ENCODE data around the gene ALCAM.

- TF ChIP-seq, protein P1, sequence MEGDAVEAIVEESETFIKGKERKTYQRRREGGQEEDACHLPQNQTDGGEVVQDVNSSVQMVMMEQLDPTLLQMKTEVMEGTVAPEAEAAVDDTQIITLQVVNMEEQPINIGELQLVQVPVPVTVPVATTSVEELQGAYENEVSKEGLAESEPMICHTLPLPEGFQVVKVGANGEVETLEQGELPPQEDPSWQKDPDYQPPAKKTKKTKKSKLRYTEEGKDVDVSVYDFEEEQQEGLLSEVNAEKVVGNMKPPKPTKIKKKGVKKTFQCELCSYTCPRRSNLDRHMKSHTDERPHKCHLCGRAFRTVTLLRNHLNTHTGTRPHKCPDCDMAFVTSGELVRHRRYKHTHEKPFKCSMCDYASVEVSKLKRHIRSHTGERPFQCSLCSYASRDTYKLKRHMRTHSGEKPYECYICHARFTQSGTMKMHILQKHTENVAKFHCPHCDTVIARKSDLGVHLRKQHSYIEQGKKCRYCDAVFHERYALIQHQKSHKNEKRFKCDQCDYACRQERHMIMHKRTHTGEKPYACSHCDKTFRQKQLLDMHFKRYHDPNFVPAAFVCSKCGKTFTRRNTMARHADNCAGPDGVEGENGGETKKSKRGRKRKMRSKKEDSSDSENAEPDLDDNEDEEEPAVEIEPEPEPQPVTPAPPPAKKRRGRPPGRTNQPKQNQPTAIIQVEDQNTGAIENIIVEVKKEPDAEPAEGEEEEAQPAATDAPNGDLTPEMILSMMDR (IDR thresholded peaks at IDR 0.05) = no peak
- TF ChIP-seq EZH2 (IDR thresholded peaks at IDR 0.05) (no peak), EZH2phosphoT487 (IDR thresholded peaks at IDR 0.05) (no peak)
Observed at GRCh38 chr3:105511031-105511430, 144.3 kb downstream of the ALCAM start.
